HCT116 (cell line): ENCODE measurements around the gene OPRL1. TPM values are rescaled to one million over a fixed set of nuclear protein-coding genes. Genes with fewer than 3 reads are reported as not detected.
A peak's percentile ranks its signal among the peaks of the same experiment; 100 is the strongest.

Experiments used
- ATAC-seq: fragments of 200-7000 bp; cut with Tn5 transposase; 2 replicates; pipeline ENCODE4 v1.9.1; 2020; ENCODE audit warnings: mild to moderate bottlenecking, moderate library complexity
- BruUV-seq: library from RNA; stranded (reverse); fragments of 400-500 nt; replicated peaks from 2 replicates; lab custom pipeline; 2021; lab: Mats Ljungman, UMichigan
- CTCF ChIA-PET: fragments of 300-600 bp; sonication (Branson Sonifier 250); formaldehyde crosslinking; loops from one replicate; lab custom pipeline; 2021; ENCODE audit warnings: antibody characterized with exemption; lab: Charles Lee
- POLR2A ChIA-PET: fragments of 300-600, 350-600 bp; sonication (Branson Sonifier 250); formaldehyde crosslinking; loops from one replicate; lab custom pipeline; 2021; ENCODE audit warnings: antibody characterized with exemption; lab: Charles Lee
- RAD21 ChIA-PET, 2 experiments: fragments of 300-600 bp; sonication (Branson Sonifier 250); formaldehyde crosslinking; loops; one replicate each; lab custom pipeline; 2023; ENCODE audit warnings: low total read pairs in 2 of 2; ENCODE audit not compliant: uncharacterized antibody in 2 of 2, unreplicated experiment in 2 of 2, low non-redundant PET in 1 of 2; lab: Charles Lee
- DNase-seq: peaks from one replicate; pipeline ENCODE4 v3.0.0-alpha.2; 2010; ENCODE audit warnings: low read depth, low spot score
- H2AFZ ChIP-seq: fragments of 200-600 bp; shearing (Covaris generic), sonication (generic); 2 replicates; pipeline ENCODE4 v1.6.1; 2017; ENCODE audit warnings: low read depth, mixed run types, mixed read lengths, antibody characterized with exemption, low read length; ENCODE audit not compliant: poor library complexity, severe bottlenecking
- H3K27ac ChIP-seq: 2 replicates; pipeline ENCODE4 v1.5.1; 2012; ENCODE audit warnings: low read depth, low read length
- H3K27me3 ChIP-seq: fragments of 200-600 bp; sonication (generic); 2 replicates; pipeline ENCODE4 v1.6.1; 2016; ENCODE audit warnings: mixed run types, low read length, mixed read lengths; ENCODE audit not compliant: insufficient read depth
- H3K36me3 ChIP-seq, 2 experiments: fragments of 200-500 bp in 1 of 2; fragments of 200-600 bp in 1 of 2; sonication (Bioruptor generic) in 1 of 2; sonication (generic) in 1 of 2; 2 replicates each; pipeline versions ENCODE4 v1.5.1 to v1.6.1; 2014 to 2016; ENCODE audit warnings: low read length in 2 of 2, inconsistent platforms in 1 of 2, mixed read lengths in 1 of 2, mixed run types in 1 of 2; ENCODE audit not compliant: insufficient read depth in 2 of 2, control insufficient read depth in 1 of 2
- H3K4me1 ChIP-seq, 2 experiments: fragments of 200-600 bp in 1 of 2; sonication (generic) in 1 of 2; 2 replicates each; pipeline versions ENCODE4 v1.5.1 to v1.6.1; 2012 to 2017; ENCODE audit warnings: low read length in 2 of 2, inconsistent platforms in 1 of 2, mild to moderate bottlenecking in 1 of 2, mixed read lengths in 1 of 2, mixed run types in 1 of 2, moderate library complexity in 1 of 2; ENCODE audit not compliant: insufficient read depth in 2 of 2, control insufficient read depth in 1 of 2
- H3K4me2 ChIP-seq: fragments of 200-600 bp; sonication (generic); 2 replicates; pipeline ENCODE4 v1.6.1; 2017; ENCODE audit warnings: mixed run types, low read length, mixed read lengths
- H3K4me3 ChIP-seq, 2 experiments: fragments of 200-600 bp in 1 of 2; sonication (generic) in 1 of 2; replicated peaks in 1 of 2; 2 replicates each; pipeline ENCODE4 v1.5.1; 2011 to 2016; ENCODE audit warnings: low read length in 2 of 2, control low read depth in 1 of 2, low read depth in 1 of 2, mild to moderate bottlenecking in 1 of 2, mixed read lengths in 1 of 2, mixed run types in 1 of 2
- H3K79me2 ChIP-seq: fragments of 200-600 bp; sonication (generic); 2 replicates; pipeline ENCODE4 v1.6.1; 2017; ENCODE audit warnings: mild to moderate bottlenecking, mixed run types, low read length, moderate library complexity, mixed read lengths; ENCODE audit not compliant: insufficient read depth
- H3K9ac ChIP-seq: fragments of 200-600 bp; sonication (generic); 2 replicates; pipeline ENCODE4 v1.6.1; 2016; ENCODE audit warnings: low read length, mixed read lengths
- H3K9me2 ChIP-seq: fragments of 200-600 bp; sonication (generic), shearing (Covaris generic); 2 replicates; pipeline ENCODE4 v1.6.1; 2017; ENCODE audit warnings: mixed run types, mild to moderate bottlenecking, moderate library complexity; ENCODE audit not compliant: insufficient read depth
- H3K9me3 ChIP-seq, 2 experiments: fragments of 200-500 bp in 1 of 2; fragments of 200-600 bp in 1 of 2; sonication (Bioruptor generic) in 1 of 2; sonication (generic) in 1 of 2; 2 replicates each; pipeline ENCODE4 v1.6.1; 2014 to 2017; ENCODE audit warnings: low read length in 2 of 2, mixed read lengths in 2 of 2, inconsistent platforms in 1 of 2, low read depth in 1 of 2, mild to moderate bottlenecking in 1 of 2, mixed run types in 1 of 2, moderate library complexity in 1 of 2; ENCODE audit not compliant: control insufficient read depth in 1 of 2, insufficient read depth in 1 of 2
- H4K20me1 ChIP-seq: fragments of 200-600 bp; sonication (generic), shearing (Covaris generic); 2 replicates; pipeline ENCODE4 v1.6.1; 2017; ENCODE audit warnings: mixed run types, mild to moderate bottlenecking, moderate library complexity; ENCODE audit not compliant: insufficient read depth
- CBX3 ChIP-seq: IDR thresholded peaks from 2 replicates; pipeline ENCODE4 v1.6.1; 2012; ENCODE audit warnings: low read depth
- POLR2AphosphoS5 ChIP-seq: IDR thresholded peaks from 2 replicates; pipeline ENCODE4 v1.6.1; 2011; ENCODE audit warnings: mild to moderate bottlenecking, low read depth, low read length, moderate library complexity
- SIN3A ChIP-seq: IDR thresholded peaks from 2 replicates; pipeline ENCODE4 v1.6.1; 2012; ENCODE audit warnings: low read depth
- YY1 ChIP-seq: IDR thresholded peaks from 2 replicates; pipeline ENCODE4 v1.6.1; 2011; ENCODE audit warnings: low read length, low read depth, moderate library complexity, mild to moderate bottlenecking; ENCODE audit not compliant: insufficient replicate concordance; ENCODE audit errors: extremely low read depth
- ZFX ChIP-seq: fragments of 450-650 bp; IDR thresholded peaks from 2 replicates; pipeline ENCODE4 v1.6.1; 2017
- intact Hi-C: fragments of 100-400 bp; cut with micrococcal nuclease; formaldehyde crosslinking; loops from 2 replicates; pipeline ENCODE4 v1.10.0; 2022
- total RNA-seq: library from RNA; stranded (reverse); gene quantifications from one replicate; pipeline ENCODE4 v1.2.1, GENCODE V29; 2021; ENCODE audit not compliant: unreplicated experiment
- TF ChIP-seq, protein P1 (sequence below), 3 experiments: fragments of 200-600 bp in 1 of 3; sonication (generic) in 1 of 3; IDR thresholded peaks in 2 of 3; conservative IDR thresholded peaks in 1 of 3; 2 replicates each; pipeline ENCODE4 v1.5.1; 2012 to 2017; ENCODE audit warnings: low read depth in 2 of 3, low read length in 2 of 3, antibody characterized with exemption in 1 of 3, borderline replicate concordance in 1 of 3, control low read depth in 1 of 3, mild to moderate bottlenecking in 1 of 3, mixed read lengths in 1 of 3, mixed run types in 1 of 3, moderate library complexity in 1 of 3; ENCODE audit not compliant: insufficient read depth in 1 of 3

Gene OPRL1
- total RNA-seq, 1 experiment from 2014 or later = 1.6 TPM

DNA sequence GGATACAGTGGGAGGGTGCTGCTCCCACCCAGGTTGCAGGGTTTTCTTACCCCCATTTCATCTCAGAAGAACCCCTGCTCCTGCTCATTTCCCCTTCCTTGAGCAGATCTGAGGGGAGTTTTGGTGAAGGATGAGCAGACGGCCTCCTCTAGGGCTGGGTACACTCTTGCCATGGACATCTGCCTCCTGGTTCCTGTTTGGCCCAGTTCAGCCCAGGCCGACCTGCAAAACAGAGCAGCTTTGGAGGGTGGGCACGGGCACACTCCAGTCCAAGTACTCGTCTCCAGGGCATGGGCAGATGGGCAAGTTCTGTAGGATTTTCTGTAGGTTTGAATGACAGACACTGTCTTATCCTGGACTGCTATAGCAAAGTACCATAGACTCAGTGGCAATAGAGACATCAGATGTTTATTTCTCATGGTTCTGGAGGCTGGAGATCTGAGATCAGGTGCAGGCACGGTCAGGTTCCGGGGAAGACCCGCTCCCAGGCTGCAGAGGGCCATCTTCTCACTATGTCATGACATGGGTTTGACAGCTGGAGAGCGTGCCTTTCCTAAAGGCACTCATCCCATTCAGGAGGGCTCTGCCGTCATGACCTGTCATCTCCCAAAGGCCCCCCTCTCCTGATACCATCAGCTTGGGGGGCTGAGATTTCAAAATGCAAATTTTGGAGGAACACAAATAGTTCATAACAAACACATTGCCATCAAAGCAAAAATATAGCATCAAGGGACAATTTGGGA lies 21.2 kb downstream of the OPRL1 start (continued):
- TF ChIP-seq, protein P1, sequence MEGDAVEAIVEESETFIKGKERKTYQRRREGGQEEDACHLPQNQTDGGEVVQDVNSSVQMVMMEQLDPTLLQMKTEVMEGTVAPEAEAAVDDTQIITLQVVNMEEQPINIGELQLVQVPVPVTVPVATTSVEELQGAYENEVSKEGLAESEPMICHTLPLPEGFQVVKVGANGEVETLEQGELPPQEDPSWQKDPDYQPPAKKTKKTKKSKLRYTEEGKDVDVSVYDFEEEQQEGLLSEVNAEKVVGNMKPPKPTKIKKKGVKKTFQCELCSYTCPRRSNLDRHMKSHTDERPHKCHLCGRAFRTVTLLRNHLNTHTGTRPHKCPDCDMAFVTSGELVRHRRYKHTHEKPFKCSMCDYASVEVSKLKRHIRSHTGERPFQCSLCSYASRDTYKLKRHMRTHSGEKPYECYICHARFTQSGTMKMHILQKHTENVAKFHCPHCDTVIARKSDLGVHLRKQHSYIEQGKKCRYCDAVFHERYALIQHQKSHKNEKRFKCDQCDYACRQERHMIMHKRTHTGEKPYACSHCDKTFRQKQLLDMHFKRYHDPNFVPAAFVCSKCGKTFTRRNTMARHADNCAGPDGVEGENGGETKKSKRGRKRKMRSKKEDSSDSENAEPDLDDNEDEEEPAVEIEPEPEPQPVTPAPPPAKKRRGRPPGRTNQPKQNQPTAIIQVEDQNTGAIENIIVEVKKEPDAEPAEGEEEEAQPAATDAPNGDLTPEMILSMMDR (IDR thresholded peaks at IDR 0.05 in 2 of 3, conservative IDR thresholded peaks at IDR 0.05 in 1 of 3; ENCODE audit: borderline replicate concordance in 1 of 3, insufficient read depth in 1 of 3, low read depth in 2 of 3, low read length in 2 of 3) = no peak
- no peak for TF ChIP-seq SIN3A

DNA sequence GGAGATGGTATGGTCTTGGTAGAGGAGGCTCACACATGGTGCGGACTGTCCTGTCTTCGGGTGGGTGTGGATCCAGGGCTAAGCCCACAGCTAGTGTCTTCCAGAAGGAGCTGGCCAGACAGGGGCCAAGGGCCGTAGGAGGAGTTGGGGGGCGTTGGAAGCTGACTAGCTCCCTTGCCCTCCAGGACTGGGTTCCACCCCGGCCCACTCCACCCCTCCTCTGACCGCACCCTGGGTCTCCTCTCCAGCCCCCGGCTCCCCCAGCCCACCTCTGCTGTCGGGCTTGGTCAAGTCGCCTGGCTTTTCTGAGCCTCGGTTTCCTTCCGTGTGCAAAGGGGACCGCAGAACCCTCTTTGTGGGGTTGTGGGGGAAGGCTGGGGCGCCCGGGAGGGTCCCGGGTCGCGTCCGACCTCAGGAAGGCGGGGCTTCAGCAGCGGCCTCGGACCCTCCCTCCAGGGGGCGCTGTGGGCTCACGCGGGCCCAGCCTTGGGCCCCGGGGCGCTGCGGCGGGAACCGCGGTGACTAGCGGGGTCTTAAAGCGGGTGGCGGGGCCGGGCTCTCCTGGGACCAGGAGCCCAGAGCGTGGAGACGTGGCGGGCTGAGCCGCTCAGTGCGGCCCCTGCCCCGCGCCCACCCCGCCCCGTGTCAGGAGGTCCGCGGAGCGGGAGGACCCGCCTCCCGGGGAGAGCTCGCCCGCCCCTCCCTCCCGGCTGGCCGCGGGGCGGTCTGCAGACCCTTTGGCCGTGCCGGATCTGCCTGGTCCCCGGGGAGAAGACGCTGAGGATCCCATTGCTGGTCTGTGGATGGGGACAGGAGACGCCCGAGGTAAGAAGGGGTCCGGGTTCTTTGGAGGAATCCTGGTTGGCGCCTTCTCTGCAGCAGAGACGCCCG lies 22.1 kb downstream of the OPRL1 start:
- Histone ChIP-seq H3K27me3 (no peaks in the 10 kb centered on the region), H3K36me3 (no peaks in the 10 kb centered on the region)
- DNase-seq = no peak
- peak; percentile 92 for ATAC-seq
- TF ChIP-seq POLR2AphosphoS5 = peak; percentile 38
- TF ChIP-seq ZFX = 0 out of 2 replicates have a peak, but pooled peaks have one; percentile 26
- TF ChIP-seq, protein P1 (IDR thresholded peaks at IDR 0.05 in 2 of 3, conservative IDR thresholded peaks at IDR 0.05 in 1 of 3; ENCODE audit: borderline replicate concordance in 1 of 3, insufficient read depth in 1 of 3, low read depth in 2 of 3, low read length in 2 of 3) = peak; percentile 67 to 94 (median 81); a peak in 4 of 6 replicates
- peak; percentile 30 for TF ChIP-seq YY1
- no peak for TF ChIP-seq CBX3
- TF ChIP-seq, all 23 proteins: peak for 4
- H3K9ac ChIP-seq = peak overlapping the region; percentile 70
- H3K79me2 ChIP-seq = no peaks in the 10 kb centered on the region
- BruUV-seq = no TSS peak
- H3K4me1 ChIP-seq = peaks cover 4 to 13% of the 10 kb centered on the region in 2 experiments; a peak in 2 of 4 replicates
- H3K4me3 ChIP-seq = peak overlapping the region; percentile 68 to 69
- no peaks in the 10 kb centered on the region for H3K9me2 ChIP-seq
- intact Hi-C loops = no loop called here
- H3K4me2 ChIP-seq = peak overlapping the region; percentile 93
- H3K9me3 ChIP-seq = no peaks in the 10 kb centered on the region
- ChIA-PET RAD21 (interaction anchor here in 1 of 2 experiments (0.6 kb wide), 1 partner anchor 13 kb away, joined by 3 read pairs; no protein-coding TSS in a partner anchor), POLR2A (no interaction called here), CTCF (interaction anchor here (0.6 to 1.6 kb wide), 11 partner anchors 9 to 64 kb away, joined by 3 to 8 read pairs (median 5); partner anchors contain the start of gene TCEA2)
- H3K27ac ChIP-seq = peak overlapping the region; percentile 43; the same call in 1 of the 2 replicates
- H4K20me1 ChIP-seq = no peaks in the 10 kb centered on the region
- peak overlapping the region; percentile 85 for H2AFZ ChIP-seq
